Stimulated activated CD4-positive, alpha-beta T cell treated with anti-CD3 and anti-CD28 coated beads, Interleukin-15, amount 100 ng/mL, for 48 hours (primary cell): ENCODE results near the gene ONECUT3.

Experiments used
- DNase-seq, 2 donors: peaks; one replicate each; pipeline ENCODE4 v3.0.0-alpha.2; 2020; ENCODE audit warnings: low read depth in 2 of 2

ONECUT3 gene

DNA sequence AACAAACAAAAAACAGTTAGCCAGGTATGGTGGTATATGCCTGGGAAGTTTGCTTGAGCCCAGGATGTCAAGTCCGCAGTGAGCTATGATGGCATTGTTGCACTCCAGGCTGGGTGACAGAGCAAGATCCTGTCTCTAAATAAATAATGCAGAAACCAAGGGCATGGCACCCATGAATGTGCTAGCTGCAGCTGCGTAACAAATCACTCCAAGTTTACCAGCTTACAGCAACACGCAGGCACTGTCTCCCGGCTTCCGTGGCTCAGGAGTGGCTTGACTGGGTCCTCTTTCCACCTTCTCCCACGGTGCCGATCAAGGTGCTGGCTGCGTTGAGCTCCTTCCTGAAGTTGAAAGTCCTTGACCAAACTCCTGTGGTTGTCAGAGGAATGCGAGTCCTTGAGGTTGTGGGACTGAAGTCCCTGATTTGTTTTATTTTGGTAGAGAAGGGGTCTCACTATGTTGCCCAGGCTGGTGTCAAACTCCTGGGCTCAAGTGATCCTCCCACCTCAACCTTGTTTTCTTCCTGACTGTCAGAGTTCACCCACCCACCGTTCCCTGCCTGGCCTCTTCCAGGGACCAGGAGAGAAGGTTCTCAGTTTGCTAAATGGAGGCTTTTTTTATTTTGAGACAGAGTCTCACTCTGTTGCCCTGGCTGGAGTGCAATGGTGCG, 13.2 kb upstream of the ONECUT3 start:
- DNase-seq: no peak

DNA sequence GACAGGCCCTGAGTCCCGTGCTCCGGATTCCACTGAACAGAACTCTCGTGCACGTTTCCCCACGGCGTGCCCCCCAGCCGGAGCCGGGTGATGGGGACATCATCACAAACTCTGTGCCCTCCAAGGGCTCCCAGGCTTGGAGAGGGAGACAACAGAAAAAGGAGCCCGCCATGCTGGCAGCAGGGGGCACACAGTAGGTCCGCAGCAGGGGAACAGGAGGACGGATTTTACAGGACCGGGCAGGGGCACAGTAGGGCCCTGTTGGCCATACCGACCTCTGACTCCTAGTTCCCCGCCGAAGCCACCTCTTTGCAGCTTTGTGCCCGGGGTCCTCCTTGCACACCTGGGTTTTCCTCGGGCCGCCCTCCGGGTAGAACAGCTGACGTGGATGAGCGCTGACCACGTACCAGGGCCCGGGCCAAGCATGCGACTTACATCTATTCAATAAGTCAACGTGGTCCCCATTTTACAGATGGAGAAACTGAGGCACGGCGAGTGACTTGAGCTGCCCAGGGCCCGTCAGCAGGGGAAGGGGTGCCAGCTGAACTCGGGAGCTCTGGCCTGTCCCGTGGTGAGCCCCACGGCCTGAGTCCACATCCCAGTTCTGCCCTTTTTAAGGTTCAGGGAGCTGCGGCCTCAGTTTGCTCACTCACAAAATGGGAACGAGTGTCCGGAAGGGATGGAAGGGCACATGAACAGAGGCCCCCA, 10.2 kb upstream of the ONECUT3 start:
- no peak for DNase-seq

- DNase-seq: no peak
These were observed 9.1 kb upstream of the ONECUT3 start for GRCh38 chr19:1744133-1744665.

DNA sequence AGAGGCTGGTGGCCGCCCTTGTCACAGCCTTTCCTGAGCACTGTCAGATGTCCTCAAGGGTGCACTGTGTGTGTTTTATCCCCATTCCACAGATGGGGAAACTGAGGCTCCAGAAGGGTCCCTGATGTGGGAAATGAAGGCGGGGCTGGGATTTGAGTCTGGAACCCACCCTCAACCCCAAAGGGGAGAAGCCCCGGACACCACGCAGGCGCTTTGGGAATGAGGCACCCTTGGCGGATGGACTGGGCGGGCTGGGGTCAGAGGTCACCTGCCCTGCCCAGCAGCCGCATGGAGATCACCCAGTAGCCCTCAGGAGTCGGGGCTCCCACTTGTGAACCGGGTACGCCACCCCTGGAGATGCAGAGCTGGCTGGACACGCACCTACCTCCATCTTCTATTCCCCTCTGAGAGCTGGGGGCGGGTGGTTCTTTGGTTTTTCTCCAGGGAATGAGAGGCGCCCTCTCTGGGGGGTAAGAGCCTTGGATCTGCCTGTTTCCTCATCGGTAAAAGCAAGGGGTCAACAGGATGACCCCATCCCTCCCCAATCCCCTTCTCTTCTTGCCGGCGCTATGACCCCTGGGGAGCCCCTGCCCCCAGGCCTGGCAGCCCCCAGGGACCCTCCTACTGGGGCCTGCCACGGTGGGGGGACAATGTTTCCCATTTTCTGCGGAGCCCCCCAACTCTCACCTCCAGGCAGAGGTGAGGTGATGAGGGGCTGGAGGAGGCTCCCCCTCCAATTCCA, 8.3 kb upstream of the ONECUT3 start:
- no peak for DNase-seq

GRCh38 chr19:1745589-1746031, 7.7 kb upstream of the ONECUT3 start:
- no peak for DNase-seq

DNA sequence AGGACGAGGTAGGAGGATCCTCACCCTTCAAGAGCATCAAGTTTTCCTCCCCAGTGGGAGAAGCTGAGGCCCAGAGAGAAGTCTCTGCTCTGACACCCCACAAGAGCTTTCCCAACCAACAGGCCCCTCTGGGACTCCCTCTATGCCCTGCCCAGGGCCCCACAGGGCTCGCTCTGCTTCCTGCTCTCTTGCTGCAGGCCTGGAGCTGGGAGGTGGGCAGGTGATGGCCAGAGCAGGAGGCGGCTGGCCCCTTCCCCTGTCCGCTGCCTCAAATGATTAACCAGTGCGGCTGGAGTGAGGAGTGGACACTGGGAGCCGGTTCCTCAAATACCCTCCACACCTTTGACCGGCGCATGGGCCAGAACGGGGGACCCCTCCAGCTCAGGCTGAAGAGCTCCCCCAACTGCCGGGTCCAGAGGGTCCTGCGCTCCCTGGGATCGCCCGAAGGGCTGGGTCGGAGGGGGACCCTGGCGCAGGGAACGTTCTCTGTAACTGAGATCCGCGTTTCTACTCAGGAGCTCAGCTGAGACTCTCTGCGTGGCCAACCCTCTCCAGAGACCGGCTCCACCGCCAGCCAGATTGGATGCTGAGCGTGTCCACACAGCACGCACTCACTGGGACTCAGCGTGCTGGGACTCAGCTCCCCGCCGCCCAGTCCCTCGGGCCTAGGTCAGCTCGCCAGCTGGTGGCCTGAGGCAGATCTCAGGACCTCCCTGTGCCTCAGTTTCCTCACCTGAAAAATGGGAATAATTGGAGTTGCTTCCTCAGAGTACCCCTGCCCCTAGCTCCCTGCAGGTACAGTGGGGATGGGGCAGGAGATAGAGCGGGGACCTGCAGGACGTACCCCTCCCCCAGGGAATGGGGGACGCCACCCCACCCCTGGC, 6.7 kb upstream of the ONECUT3 start:
- no peak for DNase-seq

GRCh38 chr19:1747285-1748114, 5.8 kb upstream of the ONECUT3 start:
- peak in 1 of 2 donors; percentile 30 for DNase-seq

GRCh38 chr19:1748115-1748872, 5.0 kb upstream of the ONECUT3 start:
- DNase-seq: no peak

DNA sequence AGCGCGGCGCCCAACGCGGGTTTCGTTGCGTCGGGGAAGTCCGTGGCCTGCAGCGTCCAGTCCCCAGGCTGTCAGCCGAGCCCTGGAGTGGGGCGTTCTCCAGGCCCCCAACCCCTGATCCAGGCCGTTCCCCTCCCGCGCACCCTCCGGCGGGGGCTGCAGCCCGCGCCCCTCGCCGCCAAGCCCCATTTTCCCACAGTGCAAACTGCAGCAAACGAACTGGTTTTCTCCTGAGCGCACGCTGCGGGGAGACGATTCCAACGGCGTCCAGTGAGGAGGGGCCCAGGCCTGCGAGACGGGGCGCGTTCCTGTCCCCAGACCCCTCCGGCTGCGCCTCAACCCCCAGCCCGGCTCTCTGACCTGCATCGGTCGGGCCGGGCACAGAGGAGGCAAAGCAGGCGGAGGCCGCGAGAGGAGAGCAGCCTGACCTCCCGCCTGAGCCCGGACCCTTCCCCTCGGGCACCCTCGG, 4.4 kb upstream of the ONECUT3 start:
- DNase-seq: no peak

DNA sequence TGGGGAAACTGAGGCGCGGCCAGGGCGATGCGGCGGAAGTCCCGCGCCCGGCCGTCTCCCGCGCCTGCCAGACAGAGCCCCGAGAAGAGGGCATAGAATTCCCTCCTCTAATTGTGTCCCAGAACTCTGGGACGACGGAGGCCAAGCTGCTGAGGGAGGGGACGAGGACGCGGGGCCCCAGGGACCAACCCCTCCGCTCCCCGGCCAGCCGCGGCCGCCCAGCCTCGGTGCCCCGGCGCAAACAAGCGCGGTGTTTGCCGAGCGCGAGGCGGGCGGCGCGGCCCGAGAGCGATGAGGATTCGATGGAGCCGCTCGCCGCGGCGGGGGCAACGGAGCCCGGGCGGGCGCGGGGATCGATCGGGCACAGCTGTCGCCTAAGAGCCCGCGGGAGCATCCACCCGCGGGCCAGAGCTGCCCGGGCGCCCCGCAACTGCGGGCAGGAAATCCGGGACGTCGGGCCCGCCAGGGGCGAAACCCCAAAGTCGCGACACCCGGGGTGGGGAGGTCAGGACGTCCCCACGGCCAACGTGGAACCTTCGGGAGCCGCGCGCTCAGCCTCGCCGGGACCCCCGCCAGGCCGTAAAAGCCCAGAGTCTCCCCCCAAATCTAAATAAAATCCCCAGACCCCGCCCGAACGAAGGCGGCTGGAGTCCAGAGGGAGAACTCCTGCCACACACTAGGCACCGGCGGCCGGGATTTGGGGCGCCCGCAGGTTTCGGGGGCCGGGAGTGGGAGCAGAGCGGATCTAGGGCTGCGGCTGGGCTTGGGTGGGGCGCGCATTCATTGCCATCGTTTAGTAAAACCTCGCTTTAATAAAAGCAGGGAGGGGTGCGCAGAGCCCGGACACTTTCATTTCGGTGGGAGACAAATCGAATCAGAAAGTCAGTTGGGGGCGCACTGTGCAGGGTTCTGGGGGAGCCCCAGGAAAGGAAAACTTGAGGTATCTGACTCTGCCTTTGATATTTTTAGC, 3.6 kb upstream of the ONECUT3 start:
- no peak for DNase-seq

DNA sequence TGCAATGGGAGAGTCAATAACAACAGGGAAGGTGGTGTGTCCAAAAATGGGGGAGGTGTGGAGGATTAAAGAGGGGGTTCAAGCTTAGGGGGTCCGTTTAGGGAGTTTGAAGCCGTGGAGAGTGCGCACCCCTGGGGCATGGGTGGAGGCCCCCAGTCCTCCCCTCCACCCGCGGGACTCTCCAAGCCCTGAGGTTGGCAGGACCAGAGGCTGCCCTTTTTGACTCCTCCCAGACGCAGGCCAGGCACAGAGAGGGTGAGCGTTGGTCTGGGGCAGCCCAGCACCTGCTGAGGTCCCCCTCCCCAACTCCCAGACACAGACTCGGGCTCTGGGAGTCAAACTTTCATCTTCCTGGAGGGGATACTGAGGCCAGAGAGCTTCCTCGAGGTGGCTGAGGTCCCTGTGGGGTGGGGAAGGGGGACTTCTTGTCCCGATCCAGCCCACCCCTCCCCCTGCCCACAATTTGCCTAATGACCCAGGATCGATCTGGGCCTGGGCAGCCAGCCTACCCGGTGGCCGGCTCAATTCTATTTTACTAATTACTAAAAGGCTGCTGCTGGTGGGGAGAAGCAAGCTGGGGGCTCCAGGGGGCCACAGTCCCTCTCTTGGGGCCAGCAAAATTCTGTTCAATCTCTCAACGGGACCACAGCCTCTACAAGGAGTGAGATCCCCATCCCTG, 2.8 kb upstream of the ONECUT3 start:
- no peak for DNase-seq

DNA sequence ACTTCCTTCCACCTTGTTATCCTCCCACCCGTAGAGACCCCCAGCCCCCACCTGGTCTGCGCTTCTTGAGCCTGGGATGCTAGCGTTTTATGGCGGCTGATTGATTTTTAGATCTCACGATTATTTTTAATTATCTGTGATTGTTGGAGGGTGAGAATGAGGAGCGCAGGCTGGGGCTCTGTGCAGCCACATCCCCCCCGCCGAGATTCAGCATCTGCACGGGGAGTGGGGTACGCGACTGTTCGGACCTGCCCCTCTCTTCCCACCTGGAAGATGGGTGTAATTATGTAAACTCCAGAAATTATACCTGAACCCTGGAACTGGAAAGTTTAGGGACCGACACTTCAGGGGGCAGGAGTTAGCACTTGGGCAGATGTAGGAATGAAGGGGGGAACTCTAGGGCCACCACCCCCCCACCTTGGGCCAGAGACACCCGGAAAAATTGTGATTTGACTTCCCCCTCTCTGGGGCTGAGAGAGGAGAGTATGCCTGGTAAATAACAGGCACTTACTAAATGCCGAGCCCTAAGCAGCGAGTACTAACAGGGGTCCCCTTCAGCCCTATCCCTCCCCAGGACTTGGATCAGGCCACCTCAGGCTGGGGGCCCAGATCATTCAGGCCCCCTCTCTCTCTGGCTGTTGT, 1.8 kb upstream of the ONECUT3 start:
- no peak for DNase-seq

DNA sequence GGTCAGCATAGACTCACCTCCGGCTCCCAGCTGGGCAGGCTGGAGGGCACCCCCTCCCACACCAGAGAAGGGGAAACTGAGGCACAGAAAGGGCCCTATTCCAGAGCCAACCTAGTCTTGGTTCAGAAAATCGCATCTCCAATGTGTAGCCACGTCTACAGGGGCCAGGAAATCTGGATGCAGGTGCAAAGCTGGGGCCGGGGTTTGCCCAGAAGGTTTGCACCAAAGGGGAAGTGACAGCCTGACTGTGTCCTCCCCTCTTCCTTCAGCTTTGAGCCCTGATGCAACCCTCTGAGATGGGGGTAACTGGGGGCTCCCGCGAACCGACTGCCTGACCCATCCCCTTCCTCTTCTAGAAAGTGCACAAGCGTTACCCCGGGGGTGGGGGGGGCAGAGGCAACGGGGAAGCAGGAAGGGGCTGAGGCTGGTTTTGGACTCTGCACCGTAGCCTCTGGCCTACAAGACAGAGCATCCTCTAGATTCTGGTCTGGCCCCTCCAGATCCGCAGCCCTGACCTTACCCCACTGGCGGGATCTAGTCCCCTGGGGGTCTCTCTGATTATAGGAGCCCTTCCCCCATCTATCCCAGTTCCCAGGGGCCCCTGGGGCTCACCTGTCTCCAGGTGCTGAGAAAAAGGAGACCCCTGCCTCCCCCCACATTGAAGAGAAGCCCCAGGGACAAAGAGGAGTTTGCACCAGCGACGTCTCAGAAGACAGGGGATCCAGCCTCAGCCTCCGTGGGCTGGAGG, 1.1 kb upstream of the ONECUT3 start:
- no peak for DNase-seq

DNA sequence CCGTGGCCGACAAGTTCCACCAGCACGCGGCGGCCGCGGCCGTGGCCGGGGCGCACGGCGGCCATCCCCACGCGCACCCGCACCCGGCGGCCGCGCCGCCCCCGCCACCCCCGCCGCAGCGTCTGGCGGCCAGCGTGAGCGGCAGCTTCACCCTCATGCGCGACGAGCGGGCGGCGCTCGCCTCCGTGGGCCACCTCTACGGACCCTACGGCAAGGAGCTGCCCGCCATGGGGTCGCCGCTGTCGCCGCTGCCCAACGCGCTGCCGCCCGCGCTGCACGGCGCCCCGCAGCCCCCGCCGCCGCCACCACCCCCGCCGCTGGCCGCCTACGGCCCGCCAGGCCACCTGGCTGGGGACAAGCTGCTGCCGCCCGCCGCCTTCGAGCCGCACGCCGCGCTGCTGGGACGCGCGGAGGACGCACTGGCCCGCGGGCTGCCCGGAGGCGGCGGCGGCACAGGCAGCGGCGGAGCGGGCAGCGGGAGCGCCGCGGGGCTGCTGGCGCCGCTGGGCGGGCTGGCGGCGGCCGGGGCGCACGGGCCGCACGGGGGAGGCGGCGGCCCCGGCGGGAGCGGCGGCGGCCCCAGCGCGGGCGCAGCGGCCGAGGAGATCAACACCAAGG, 821 bp downstream of the ONECUT3 start:
- no peak for DNase-seq

GRCh38 chr19:1754636-1755466, 1.5 kb downstream of the ONECUT3 start:
- DNase-seq: no peak
